ENCODE results near the gene APOBEC4. TPM values are rescaled to one million over a fixed set of nuclear protein-coding genes. Genes with fewer than 3 reads are reported as not detected.
A peak's percentile ranks its signal among the peaks of the same experiment; 100 is the strongest.

The APOBEC4 gene
- total RNA-seq, 1 donor from 2014 or later: 3.0 TPM

DNA sequence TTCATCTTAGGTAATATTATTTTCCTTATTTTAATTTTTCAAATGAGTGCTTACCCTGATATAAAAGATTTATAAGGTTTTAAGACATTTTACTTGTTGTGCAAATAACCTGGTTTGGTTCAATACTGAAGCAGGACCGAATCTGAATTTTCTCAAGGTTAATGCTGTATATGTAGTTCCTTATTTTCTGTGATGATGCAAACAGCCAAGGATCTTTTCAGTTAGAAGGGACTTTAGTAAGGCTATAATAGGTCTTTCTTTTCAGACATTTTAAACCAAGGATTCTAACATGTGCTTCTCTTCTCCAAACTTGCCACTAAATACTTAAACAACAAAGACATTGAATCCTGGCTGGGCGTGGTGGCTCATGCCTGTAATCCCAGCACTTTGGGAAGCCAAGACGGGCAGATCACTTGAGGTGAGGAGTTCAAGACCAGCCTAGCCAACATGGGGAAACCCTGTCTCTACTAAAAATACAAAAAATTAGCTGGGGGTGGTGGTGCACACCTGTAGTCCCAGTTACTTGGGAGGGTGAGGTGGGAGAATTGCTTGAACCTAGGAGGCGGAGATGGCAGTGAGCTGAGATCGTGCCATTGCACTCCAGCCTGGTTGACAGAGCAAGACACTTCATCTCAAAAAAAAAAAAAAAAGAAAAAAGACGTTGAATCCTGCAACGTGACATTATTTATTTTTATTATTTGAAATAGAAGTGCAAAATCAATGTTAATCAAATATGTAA, 14.3 kb downstream of the APOBEC4 start:
- Histone ChIP-seq H3K36me3 (no peaks in the 10 kb centered on the region), H3K27me3 (ENCODE audit: low read depth) (no peaks in the 10 kb centered on the region), H3K27ac (no peak overlapping the region), H3K4me1 (peaks cover 19% of the 10 kb centered on the region), H3K9me3 (no peaks in the 10 kb centered on the region), H3K4me3 (no peak overlapping the region)
- TF ChIP-seq, protein P1, sequence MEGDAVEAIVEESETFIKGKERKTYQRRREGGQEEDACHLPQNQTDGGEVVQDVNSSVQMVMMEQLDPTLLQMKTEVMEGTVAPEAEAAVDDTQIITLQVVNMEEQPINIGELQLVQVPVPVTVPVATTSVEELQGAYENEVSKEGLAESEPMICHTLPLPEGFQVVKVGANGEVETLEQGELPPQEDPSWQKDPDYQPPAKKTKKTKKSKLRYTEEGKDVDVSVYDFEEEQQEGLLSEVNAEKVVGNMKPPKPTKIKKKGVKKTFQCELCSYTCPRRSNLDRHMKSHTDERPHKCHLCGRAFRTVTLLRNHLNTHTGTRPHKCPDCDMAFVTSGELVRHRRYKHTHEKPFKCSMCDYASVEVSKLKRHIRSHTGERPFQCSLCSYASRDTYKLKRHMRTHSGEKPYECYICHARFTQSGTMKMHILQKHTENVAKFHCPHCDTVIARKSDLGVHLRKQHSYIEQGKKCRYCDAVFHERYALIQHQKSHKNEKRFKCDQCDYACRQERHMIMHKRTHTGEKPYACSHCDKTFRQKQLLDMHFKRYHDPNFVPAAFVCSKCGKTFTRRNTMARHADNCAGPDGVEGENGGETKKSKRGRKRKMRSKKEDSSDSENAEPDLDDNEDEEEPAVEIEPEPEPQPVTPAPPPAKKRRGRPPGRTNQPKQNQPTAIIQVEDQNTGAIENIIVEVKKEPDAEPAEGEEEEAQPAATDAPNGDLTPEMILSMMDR (IDR thresholded peaks at IDR 0.05): no peak
- intact Hi-C loops (cut with DNase I): no loop called here
- ATAC-seq (no peak), DNase-seq (no peak)

DNA sequence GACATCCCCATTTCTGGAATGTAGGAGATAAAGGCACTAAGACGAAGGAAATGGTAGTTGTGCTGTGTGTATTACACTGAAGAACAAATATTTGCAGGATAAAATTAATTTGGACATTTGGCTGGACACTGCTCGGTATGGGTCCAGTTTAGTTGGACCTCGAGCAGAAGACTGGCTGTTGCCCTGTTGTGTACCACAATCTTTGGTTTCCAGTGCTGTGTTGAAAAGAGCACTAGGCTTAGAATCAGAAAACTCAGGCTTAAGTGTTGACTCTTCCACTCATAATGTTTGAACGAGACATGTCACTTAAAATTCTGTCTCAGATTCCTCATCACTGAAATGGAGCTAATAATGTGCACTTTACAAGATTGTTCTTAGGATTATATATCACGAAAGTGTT, 16.3 kb downstream of the APOBEC4 start:
- no peak for DNase-seq
- peaks cover 1% of the 10 kb centered on the region for H3K36me3 ChIP-seq
- TF ChIP-seq, protein P1 (IDR thresholded peaks at IDR 0.05): no peak
- H3K4me3 ChIP-seq: peak overlapping the region; percentile 85
- intact Hi-C loops (cut with DNase I): no loop called here
- peaks cover 39% of the 10 kb centered on the region for H3K4me1 ChIP-seq
- ATAC-seq: peak; percentile 2 to 15
- no peaks in the 10 kb centered on the region for H3K27me3 ChIP-seq (ENCODE audit: low read depth)
- H3K9me3 ChIP-seq: no peaks in the 10 kb centered on the region
- peak overlapping the region; percentile 53 for H3K27ac ChIP-seq

DNA sequence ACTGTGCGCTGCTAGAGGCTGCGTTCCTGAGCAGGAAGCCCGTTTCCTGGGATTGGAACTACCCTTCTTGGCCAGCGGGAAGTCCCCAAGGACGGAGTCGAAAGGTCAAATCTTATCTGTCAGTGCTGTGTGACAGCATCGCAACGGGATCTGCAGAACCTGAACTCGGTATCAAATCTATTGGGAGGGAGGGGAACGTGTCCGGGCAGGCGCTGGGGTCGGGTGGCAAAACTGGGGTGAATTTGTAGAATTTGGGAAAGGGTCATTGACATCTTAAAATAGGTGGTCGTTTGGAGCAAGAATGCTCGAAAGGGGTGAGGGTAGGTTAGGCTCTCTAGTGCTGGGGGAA, 16.8 kb downstream of the APOBEC4 start:
- H3K4me3 ChIP-seq: peak overlapping the region; percentile 85
- DNase-seq (no peak), ATAC-seq (no peak)
- intact Hi-C loops (cut with DNase I): no loop called here
- no peaks in the 10 kb centered on the region for H3K9me3 ChIP-seq
- H3K27ac ChIP-seq: peak overlapping the region; percentile 53
- TF ChIP-seq, protein P1 (IDR thresholded peaks at IDR 0.05): no peak
- peaks cover 44% of the 10 kb centered on the region for H3K4me1 ChIP-seq
- H3K27me3 ChIP-seq (ENCODE audit: low read depth): no peaks in the 10 kb centered on the region
- peaks cover 6% of the 10 kb centered on the region for H3K36me3 ChIP-seq

DNA sequence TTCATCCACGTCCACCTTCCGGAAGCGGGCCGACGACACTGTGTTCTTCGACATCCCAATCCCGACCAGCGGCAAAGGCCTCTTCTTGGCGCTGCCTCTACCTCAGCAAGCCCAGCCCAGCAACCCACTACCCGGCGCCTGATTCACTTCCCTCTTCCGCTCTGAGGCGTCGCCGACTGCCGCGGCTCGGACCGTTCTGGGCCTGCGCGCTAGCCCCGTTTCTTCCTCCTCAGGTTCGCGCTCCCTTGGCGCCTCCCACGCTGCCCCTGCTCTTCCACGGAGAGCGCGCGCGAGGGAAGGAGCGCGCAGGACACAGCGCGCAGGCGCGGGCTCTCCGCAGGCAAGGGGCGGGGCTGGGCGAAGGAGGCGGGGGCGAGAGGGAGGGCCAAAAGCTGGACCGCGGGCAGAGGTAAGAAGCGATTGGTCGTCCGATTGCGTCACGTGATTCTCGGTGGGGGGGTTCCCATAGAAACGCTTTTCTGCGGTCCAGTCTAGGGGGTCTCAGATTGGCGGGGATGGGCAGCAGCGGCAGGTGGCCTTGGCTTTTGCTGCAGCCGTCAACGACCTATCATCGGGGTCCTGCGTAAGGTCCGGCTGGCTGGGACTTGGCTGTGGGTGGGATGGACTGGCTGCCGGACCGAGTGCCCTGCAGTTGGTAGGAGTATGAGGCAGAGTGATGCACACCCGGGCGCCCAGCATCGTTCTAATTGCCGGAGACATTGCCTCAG, 17.3 kb downstream of the APOBEC4 start, which contains the start of gene ARPC5:
Gene ARPC5, minus strand, starts transcription at position 178 of the 728 bp plus-strand sequence. Its CDS starts 124 bp downstream, at position 54.
- Histone ChIP-seq H3K27me3 (ENCODE audit: low read depth) (no peaks in the 10 kb centered on the region), H3K36me3 (peaks cover 11% of the 10 kb centered on the region), H3K9me3 (no peaks in the 10 kb centered on the region), H3K27ac (peak within 1 kb of the TSS; percentile 96), H3K4me1 (peaks cover 49% of the 10 kb centered on the region), H3K4me3 (peak within 1 kb of the TSS; percentile 85)
- ATAC-seq (peak; percentile 97 to 98), DNase-seq (peak; percentile 98)
- intact Hi-C loops (cut with DNase I): no loop called here
- TF ChIP-seq, protein P1 (IDR thresholded peaks at IDR 0.05): no peak

DNA sequence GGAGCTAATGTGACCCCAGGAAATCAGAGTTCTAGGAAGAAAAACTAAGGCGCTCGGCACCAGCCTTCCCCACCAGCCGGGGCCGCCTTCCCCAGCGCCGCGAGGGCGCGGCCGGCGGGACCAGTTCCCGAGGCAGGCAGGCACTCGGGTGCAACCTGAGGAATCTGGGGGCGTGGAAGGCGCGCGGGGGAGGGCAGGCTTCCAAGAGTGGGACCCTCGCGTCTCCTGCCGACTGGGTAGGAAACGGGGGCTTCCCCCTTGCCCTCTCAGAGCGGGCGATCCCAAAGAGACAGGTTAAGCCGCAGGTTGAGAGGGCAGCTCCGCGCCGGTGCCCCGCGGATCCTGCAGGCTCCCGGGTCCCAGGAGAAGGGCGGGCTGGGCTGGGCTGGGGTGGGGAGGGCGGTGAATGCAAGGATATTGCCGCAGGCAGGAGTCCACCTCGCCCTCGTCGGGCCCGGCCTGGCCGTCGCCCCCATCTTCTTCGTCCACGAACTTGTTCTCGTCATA, 18.0 kb downstream of the APOBEC4 start:
- intact Hi-C loops (cut with DNase I): no loop called here
- Histone ChIP-seq H3K36me3 (peaks cover 17% of the 10 kb centered on the region), H3K4me1 (peaks cover 55% of the 10 kb centered on the region), H3K9me3 (no peaks in the 10 kb centered on the region), H3K27me3 (ENCODE audit: low read depth) (no peaks in the 10 kb centered on the region), H3K4me3 (peak overlapping the region; percentile 85), H3K27ac (peak overlapping the region; percentile 96)
- TF ChIP-seq, protein P1 (IDR thresholded peaks at IDR 0.05): no peak
- ATAC-seq: peak; percentile 70 to 74
- peak; percentile 74 for DNase-seq
